ENCODE measurements around the gene ACOX3.
"Not testable (repeated sequence)": the region's sequence is repeated elsewhere in the genome, so short reads cannot be mapped to it uniquely, and the experiment has no call there.

The ACOX3 gene

GRCh38 chr4:8403976-8404375 is 36.5 kb downstream of the ACOX3 start:
- no peak for DNase-seq

- DNase-seq = peak; percentile 27
Measured at GRCh38 chr4:8403173-8403753, 37.3 kb downstream of the ACOX3 start.

- DNase-seq = no peak
Measured at GRCh38 chr4:8402640-8403039, 37.9 kb downstream of the ACOX3 start.

GRCh38 chr4:8402181-8402597 is 38.3 kb downstream of the ACOX3 start:
- DNase-seq = no peak

DNA sequence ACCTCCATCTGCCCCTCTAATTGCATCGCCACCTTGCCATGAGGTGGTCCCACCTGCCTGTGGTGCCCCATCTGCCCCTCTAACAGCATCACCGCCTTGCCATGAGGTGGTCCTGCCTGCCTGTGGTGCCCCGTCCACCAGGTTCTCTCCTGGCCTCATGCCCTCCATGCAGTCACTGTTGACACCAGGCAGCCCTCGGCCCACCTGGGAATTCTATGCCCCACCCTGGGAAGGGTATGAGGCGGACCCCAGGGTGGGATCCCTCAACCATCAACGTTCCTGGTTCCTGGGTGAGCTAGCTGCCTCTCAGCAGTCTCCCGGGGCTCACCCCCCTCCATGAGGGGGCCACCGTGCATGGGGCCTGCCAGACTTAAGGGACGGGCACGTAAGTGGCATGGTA is 38.9 kb downstream of the ACOX3 start:
- no peak for DNase-seq

GRCh38 chr4:8400632-8401325 is 39.7 kb downstream of the ACOX3 start:
- DNase-seq = no peak

DNA sequence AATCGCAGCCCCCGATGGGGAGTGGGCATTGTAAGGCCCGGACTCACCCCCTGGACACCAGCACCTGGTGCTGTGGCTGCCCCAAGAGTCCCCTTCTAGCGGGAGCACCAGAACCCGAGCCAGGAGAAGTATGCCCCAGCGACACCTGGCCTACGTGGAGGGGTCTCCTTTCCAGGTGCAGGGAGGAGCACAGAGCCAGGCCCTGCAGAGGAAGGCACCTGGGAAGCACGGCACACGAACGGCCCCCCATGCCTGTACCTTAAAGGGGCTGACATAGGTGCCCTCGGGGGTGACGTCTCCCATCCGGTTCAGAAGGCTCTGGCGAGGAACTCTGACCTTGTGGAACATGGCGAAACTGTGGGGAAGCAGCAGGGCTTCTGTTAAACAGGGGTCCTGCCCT is 41.2 kb downstream of the ACOX3 start:
- DNase-seq = no peak

- DNase-seq = no peak
Measured at GRCh38 chr4:8398347-8398746, 42.2 kb downstream of the ACOX3 start.

DNA sequence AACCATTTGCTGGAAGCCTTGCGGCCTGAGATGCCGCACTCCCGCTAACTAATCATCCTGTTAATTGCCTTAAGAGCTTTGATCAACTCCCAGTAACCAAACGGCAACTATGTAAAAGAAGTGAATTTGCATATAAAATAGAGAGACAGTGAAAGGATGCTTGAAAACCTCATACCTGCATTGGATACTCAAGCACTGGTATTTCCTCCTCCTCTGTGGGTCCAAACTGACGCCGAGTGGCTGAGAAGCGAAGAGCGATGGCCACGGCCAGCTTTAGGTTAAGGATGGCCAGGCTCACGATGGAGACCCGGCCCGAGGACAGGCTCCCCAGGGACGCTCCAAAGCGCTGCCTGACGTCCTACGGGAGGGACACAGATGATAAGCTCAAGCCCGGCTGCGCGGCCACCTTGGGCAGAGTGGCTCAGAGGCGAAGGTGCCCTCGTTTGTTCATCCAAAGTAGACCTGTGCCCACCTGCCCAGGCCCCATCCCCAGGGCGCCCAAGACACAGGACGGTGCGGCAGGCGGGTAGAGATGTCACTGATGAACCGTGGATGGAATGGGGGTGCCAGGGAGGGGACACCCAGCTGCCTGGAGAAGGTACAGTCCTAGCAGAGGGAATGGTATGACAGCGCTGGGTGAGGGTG is 43.6 kb downstream of the ACOX3 start:
- no peak for DNase-seq

- DNase-seq = no peak
Measured at GRCh38 chr4:8395504-8396296, 44.8 kb downstream of the ACOX3 start.

DNA sequence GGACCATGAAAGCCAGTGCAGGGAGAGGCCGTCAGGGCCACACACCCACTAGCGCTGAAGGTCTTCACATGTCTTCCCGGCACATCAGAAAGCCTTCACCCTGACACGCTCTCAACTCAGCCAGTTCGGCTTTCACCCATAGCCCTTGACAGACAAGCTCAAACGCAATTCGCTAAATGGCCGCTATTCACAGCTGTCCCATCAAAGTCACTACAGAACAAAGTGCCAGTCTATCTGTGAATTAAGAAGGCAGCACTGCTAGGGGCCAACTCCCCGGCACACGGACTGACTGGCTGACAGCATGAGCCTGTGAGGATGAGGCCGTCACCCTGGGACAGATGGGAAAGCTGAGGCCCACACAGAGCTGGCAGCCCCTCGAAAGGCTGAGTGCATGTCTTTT is 45.7 kb downstream of the ACOX3 start:
- DNase-seq = no peak

- peak; percentile 68 for DNase-seq
Measured at GRCh38 chr4:8394061-8394519, 46.4 kb downstream of the ACOX3 start.

GRCh38 chr4:8393593-8394038 is 46.9 kb downstream of the ACOX3 start:
- DNase-seq = no peak

DNA sequence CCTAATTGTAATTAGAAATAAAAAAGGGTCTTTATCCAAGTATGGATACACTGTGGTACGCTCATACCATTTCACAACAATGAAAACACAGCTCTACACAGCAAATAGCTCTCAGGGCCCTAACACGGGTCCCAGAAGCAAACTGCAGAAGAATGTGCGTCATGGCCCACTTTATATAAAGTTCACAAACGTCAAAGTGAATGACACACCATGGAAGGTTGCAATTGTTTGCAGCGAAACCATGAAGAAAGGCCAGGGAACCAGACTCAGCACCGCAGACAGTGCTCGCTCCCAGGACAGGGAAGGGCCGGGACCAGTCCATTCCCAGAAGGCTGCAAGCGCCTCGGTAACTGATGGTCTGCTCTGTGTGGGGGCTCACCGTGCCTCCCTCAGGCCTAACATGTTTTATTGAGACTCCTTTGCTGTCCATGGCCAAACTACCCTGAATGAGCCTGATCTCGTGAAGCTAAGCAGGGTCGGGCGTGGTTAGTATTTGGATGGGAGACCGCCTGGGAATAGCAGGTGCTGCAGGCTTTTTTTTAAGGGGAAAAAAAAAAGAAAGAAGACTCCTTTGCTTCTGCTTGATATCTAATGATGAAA is 47.8 kb downstream of the ACOX3 start:
- peak; percentile 11 for DNase-seq

- DNase-seq = no peak
Measured at GRCh38 chr4:8391972-8392371, 48.6 kb downstream of the ACOX3 start.

DNA sequence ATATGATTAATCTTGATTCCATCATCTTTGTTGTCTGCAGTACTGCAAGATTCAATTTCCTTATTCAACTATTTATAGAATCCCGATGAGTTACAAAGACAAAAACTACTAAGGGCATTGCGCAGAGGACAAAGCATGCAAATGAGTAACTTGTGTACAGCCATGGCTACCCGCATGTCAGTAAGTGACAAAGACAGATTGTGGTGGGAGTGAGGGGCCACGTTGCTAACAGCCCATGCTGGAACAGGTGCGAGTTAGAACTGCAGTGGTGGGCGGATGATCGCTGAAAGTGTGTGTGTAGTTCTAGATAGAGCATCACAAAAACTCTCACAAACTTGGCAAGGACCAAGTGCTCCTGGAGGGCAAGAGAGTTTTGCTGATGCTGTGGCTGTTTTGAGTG is 49.5 kb downstream of the ACOX3 start:
- no peak for DNase-seq

GRCh38 chr4:8390577-8390976 is 49.9 kb downstream of the ACOX3 start:
- DNase-seq = no peak

GRCh38 chr4:8388528-8388870 is 52.0 kb downstream of the ACOX3 start:
- DNase-seq = no peak

DNA sequence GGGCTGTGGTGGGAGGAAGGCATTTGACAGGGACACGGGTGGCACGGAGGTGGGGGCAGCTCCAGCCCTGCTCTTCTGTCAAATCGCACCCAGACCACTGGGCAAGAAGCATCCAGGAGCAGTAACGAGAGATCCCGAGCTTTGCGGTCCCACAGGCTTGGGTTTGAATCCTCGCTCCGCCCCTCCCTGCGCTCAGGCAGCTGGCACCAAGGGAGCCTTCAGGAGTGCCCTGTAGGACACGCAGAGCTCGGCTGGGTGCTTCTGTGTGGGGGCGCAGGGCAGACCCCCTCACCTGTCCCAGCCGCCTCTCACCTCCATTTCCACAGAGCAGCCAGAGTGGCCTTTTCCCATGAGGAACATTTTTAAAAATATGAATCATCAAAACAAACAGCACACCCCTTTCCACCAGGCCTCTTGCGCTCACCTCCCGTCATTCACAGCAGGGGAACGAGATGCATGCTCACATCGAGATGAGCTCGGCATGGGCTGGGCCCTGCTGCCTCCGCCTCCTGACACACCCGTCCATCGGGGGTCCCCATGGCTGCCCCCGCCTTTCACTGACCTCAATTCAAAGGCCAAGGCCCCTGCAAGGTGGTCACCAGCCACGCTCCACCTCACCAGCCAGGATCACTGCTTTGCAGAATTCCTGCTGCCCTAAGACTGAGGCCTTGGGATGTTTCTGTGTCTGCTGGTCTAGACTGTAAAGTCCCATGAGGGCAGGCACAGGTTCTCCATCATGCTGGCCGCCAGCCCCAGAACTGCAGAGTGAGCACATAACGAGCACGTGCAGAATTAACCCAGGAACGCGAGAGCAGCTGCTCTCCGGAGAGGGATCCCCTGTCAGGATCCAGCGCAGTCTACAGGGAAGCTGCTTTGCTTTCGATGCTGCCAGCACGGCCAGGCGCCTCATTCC is 52.7 kb downstream of the ACOX3 start:
- no peak for DNase-seq

DNA sequence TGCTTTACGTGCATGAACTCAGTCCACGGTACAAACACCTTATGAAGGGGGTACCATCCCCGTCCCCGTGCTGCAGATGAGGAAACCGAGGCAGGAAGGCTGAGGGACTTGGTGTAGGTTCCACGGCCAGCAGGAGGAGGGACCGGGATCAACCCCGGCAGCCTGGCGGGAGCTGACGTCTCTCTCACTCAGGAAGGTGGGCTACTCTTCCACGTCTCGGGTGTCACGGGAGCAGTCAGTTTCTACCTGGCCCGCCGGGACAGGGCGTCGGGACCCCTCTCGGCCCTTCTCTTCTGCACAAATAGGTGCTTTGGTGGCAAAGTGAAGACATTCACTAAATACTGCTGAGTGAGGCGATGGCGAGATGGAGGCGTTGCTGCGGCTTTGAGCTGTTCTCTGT is 53.3 kb downstream of the ACOX3 start:
- DNase-seq = no peak

- no peak for DNase-seq
Measured at GRCh38 chr4:8386731-8387130, 53.8 kb downstream of the ACOX3 start.

- not testable (repeated sequence) for DNase-seq
Measured at GRCh38 chr4:8386131-8386530, 54.4 kb downstream of the ACOX3 start.
